SHP77 treated with DMSO at 0.1 percent for 48 hours (cell line): ENCODE data around the gene FZD1.
"Not testable (repeated sequence)": the region's sequence is repeated elsewhere in the genome, so short reads cannot be mapped to it uniquely, and the experiment has no call there.

ENCODE experiments used
- DNase-seq: peaks from one replicate; lab custom pipeline; 2025; lab: John Stamatoyannopoulos, UW

Gene FZD1

DNA sequence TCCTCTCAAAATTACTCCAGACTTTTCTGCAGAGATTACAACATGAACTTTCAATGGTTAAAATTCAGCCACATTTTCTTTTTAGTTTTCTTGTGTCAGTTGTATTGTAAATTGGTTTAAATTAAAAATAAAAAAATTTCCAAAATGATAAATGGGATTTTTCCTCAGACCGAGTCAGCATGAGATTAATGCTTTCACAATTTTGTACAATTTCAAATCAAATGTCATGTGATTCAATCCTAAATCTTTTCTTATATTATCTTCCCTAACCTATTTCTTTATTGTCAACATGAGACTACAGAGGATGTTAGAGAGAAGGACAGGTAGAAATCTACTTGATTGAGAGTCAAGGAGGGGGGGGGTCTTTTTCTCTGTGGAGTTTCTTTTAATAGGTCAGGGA is 33.7 kb downstream of the FZD1 start:
- no peak for DNase-seq

GRCh38 chr7:91299952-91300775 is 35.9 kb downstream of the FZD1 start:
- no peak for DNase-seq

GRCh38 chr7:91302794-91303193 is 38.6 kb downstream of the FZD1 start:
- DNase-seq = no peak

- DNase-seq = no peak
Observed at GRCh38 chr7:91306266-91306665, 42.0 kb downstream of the FZD1 start.

- DNase-seq = no peak
Observed at GRCh38 chr7:91307467-91307866, 43.2 kb downstream of the FZD1 start.

- DNase-seq = not testable (repeated sequence)
Observed at GRCh38 chr7:91308191-91308590, 44.0 kb downstream of the FZD1 start.

DNA sequence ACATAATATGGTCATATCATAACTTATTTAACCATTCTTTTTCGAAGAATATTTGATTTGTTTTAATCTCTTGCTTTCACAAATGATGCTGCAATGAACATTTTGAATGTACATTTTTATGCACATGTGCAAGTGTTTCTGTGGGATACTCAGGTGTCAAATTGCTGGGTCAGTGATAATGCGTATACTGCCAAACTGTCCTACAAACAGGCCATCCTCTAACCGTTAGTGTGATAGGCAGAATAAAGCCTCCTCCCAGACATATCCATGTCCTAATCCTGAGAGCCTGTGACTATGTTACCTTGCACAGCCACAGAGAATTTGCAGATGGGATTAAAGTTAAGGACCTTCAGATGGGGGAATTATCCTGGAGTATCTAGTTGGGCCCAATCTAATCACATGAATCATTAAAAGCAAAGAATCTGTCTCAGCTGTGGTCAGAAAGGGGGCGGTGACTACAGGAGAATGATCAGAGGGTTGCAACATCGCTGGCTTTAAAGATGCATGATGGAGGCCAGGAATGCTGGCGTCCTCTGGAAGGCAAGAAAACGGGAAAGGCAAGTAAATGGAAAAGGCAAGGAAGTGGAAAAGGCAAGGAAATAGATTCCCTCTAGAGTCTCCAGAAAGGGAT is 46.7 kb downstream of the FZD1 start:
- DNase-seq = no peak

GRCh38 chr7:91311839-91312238 is 47.6 kb downstream of the FZD1 start:
- DNase-seq = no peak

- DNase-seq = no peak
Observed at GRCh38 chr7:91313113-91313512, 48.9 kb downstream of the FZD1 start.

DNA sequence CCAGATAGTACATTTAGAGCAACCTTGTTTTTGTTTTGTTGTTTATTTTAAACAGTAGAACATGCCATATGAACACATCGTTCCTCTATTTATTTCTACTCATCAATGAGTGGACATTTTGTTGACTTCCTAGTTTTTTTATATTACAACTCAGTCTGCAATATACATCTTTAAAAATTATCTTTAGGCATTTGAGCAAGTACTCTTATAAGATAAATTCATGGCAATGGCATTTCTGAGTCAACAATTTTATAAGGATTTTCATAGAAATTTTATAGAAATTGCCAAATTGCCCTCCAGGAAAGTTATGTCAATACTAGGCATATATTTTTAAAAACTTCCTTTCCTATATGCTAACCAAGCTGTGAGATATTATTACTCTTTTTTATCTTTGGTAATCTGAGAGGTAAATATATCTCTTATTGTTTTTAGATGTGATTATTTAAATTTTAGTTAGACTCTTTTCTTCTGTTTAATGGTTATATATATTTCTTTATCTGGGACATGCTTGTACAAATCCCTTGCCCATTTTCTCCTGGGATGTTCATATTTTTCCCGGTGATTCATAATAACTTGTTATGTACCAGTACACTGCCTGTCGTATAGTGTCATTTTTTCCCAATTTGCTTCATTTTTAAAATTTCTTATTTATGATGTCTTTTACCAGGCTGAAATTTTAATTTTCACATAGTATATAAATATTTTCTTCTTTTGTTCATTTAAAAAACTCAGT is 50.5 kb downstream of the FZD1 start:
- DNase-seq = no peak

DNA sequence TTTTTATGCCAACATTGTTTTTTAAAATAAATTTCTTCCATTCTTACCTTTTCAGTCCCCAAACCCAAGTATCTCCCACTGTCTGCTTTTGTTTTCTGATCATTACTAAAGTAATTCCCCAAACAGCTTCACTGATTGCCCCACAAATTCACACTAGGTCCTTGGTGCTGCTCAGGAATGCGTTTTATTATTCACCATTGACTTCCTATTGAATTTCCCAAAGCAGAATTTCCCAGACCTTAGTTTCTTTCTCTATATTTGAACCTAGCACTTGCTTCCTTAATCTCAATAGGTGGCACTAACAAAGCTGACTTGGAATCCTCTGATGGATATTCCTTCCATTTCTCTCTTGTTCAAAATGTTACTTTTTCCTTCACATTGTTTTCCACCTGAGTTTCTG is 52.2 kb downstream of the FZD1 start:
- no peak for DNase-seq

DNA sequence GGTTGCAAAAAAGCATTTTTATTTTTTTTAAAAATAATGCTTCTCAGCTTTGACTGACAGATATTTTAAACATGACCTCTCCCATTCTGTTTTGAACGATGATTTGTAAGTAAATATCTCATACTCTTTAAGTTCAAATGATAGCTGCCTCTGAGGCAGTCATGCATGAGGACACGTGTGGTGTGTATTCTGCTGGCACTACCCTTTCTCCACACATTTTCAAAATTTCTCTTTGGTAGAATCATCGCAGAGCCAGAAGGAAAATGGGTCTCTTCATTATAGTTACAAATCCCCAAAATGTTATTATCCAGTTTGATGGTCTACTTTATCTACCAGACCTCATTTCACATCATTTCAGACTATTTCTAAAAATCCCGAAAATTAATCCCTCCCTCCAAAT is 55.1 kb downstream of the FZD1 start:
- no peak for DNase-seq

GRCh38 chr7:91320366-91321078 is 56.3 kb downstream of the FZD1 start:
- no peak for DNase-seq
